HepG2 (cell line): ENCODE measurements around the gene RASA4B. TPM values are rescaled to one million over a fixed set of nuclear protein-coding genes. Genes with fewer than 3 reads are reported as not detected.

ENCODE experiments used
- ATAC-seq: fragments of 200-7000 bp; cut with Tn5 transposase; 3 replicates; pipeline ENCODE4 v1.9.1; 2020; ENCODE audit warnings: mild to moderate bottlenecking, moderate library complexity
- BruUV-seq: library from RNA; stranded (reverse); fragments of 400-500 nt; replicated peaks from 2 replicates; lab custom pipeline; 2021; lab: Mats Ljungman, UMichigan
- CTCF ChIA-PET: fragments of 300-600 bp; formaldehyde crosslinking; extraction: SDS; loops from one replicate; lab custom pipeline; 2021; ENCODE audit warnings: low total read pairs, inconsistent platforms, low intra/inter-chr PET ratio; lab: Yijun Ruan, JAX
- POLR2A ChIA-PET: fragments of 350-600 bp; sonication (Branson Sonifier 250); formaldehyde crosslinking; loops from one replicate; lab custom pipeline; 2020; ENCODE audit warnings: antibody characterized with exemption, inconsistent platforms; lab: Yijun Ruan, JAX
- DNase-seq: peaks from one replicate; pipeline ENCODE4 v3.0.0-alpha.2; 2015; ENCODE audit warnings: low spot score
- FAIRE-seq: peaks from 3 replicates; lab custom pipeline; 2011; peaks lifted over from hg19 to GRCh38; lab: Jason Lieb, UNC
- H2AFZ ChIP-seq: one replicate; pipeline ENCODE4 v1.6.1; 2011; ENCODE audit warnings: low read length, inconsistent platforms
- H3K27ac ChIP-seq: fragments of 300-600 bp; 3 replicates; pipeline ENCODE4 v1.8.0; 2011; ENCODE audit warnings: mixed run types, mild to moderate bottlenecking, mixed read lengths, low read length, inconsistent platforms; ENCODE audit not compliant: insufficient read depth; ENCODE audit errors: extremely low read length
- H3K27me3 ChIP-seq, 2 experiments: fragments of 200-600 bp in 1 of 2; 2 replicates in 1 of 2; 3 replicates in 1 of 2; pipeline versions ENCODE4 v1.6.0 to v1.8.0; 2011; ENCODE audit warnings: low read length in 2 of 2, mild to moderate bottlenecking in 2 of 2, moderate library complexity in 2 of 2, inconsistent platforms in 1 of 2; ENCODE audit not compliant: insufficient read depth in 2 of 2, control insufficient read depth in 1 of 2
- H3K36me3 ChIP-seq, 2 experiments: fragments of 200-600 bp in 1 of 2; replicated peaks in 1 of 2; 2 replicates in 1 of 2; 3 replicates in 1 of 2; pipeline versions ENCODE4 v1.5.1 to v1.8.0; 2011; ENCODE audit warnings: low read length in 2 of 2, inconsistent platforms in 1 of 2; ENCODE audit not compliant: insufficient read depth in 2 of 2, control insufficient read depth in 1 of 2
- H3K4me1 ChIP-seq: 2 replicates; pipeline ENCODE4 v1.5.1; 2012; ENCODE audit warnings: low read length, inconsistent platforms; ENCODE audit not compliant: insufficient read depth
- H3K4me2 ChIP-seq: 2 replicates; pipeline ENCODE4 v1.6.0; 2011; ENCODE audit warnings: low read depth, low read length, inconsistent platforms
- H3K4me3 ChIP-seq, 3 experiments: fragments of 200-600 bp in 1 of 3; sonication (generic), shearing (Covaris generic) in 1 of 3; replicated peaks in 1 of 3; 2 replicates each; pipeline ENCODE4 v1.5.1; 2011 to 2016; ENCODE audit warnings: low read length in 3 of 3, inconsistent platforms in 2 of 3, low read depth in 2 of 3, mild to moderate bottlenecking in 2 of 3, control low read depth in 1 of 3, mixed read lengths in 1 of 3; ENCODE audit not compliant: insufficient read depth in 1 of 3
- H3K79me2 ChIP-seq: one replicate; pipeline ENCODE4 v1.6.1; 2011; ENCODE audit warnings: low read length, inconsistent platforms; ENCODE audit not compliant: insufficient read depth
- H3K9ac ChIP-seq: 2 replicates; pipeline ENCODE4 v1.6.0; 2011; ENCODE audit warnings: mild to moderate bottlenecking, low read depth, low read length, inconsistent platforms; ENCODE audit not compliant: insufficient read depth
- H3K9me3 ChIP-seq: 2 replicates; pipeline ENCODE4 v1.5.1; 2012; ENCODE audit warnings: mild to moderate bottlenecking, low read length
- H4K20me1 ChIP-seq: 2 replicates; pipeline ENCODE4 v1.6.0; 2011; ENCODE audit warnings: inconsistent platforms, mild to moderate bottlenecking, low read length, moderate library complexity; ENCODE audit not compliant: insufficient read depth
- BCL6 ChIP-seq: IDR thresholded peaks from 2 replicates; pipeline ENCODE4 v1.6.1; 2016; ENCODE audit warnings: missing genetic modification reagents, missing compliant biosample characterization
- BHLHE40 ChIP-seq: IDR thresholded peaks from 2 replicates; pipeline ENCODE4 v1.6.1; 2011; ENCODE audit warnings: low read length, improper control_type of control experiment
- FLYWCH1 ChIP-seq: sonication (generic); formaldehyde crosslinking; IDR thresholded peaks from 2 replicates; pipeline ENCODE4 v1.8.1; 2023; ENCODE audit warnings: mild to moderate bottlenecking, missing genetic modification reagents
- FOXP1 ChIP-seq, 2 experiments: fragments of 450-650 bp in 1 of 2; IDR thresholded peaks; 2 replicates each; pipeline ENCODE4 v1.6.1; 2017 to 2018; ENCODE audit warnings: antibody characterized with exemption in 1 of 2
- NFATC3 ChIP-seq: sonication (generic); formaldehyde crosslinking; IDR thresholded peaks from 2 replicates; pipeline ENCODE4 v1.5.1; 2020; ENCODE audit warnings: mild to moderate bottlenecking, missing genetic modification reagents
- SKI ChIP-seq: fragments of 450-650 bp; IDR thresholded peaks from one replicate; pipeline ENCODE4 v1.6.1; 2018; ENCODE audit warnings: mild to moderate bottlenecking; ENCODE audit not compliant: partially characterized antibody
- YEATS2 ChIP-seq: sonication (generic); formaldehyde crosslinking; IDR thresholded peaks from 2 replicates; pipeline ENCODE4 v1.4.0; 2020; ENCODE audit warnings: missing genetic modification reagents, borderline replicate concordance
- ZNF737 ChIP-seq: sonication (generic); formaldehyde crosslinking; IDR thresholded peaks from 2 replicates; pipeline ENCODE4 v1.5.0; 2020; ENCODE audit warnings: missing genetic modification reagents, mild to moderate bottlenecking, borderline replicate concordance
- ZSCAN9 ChIP-seq: IDR thresholded peaks from 2 replicates; pipeline ENCODE4 v1.6.1; 2016; ENCODE audit warnings: borderline replicate concordance
- WGBS: methylation state at CpG from one replicate; pipeline ENCODE4 v1.1.6; 2017; ENCODE audit warnings: low lambda C conversion rate; 5-methylcytosine and 5-hydroxymethylcytosine counted together
- in situ Hi-C: cut with HindIII; loops from 2 replicates; pipeline ENCODE4 v1.10.0; 2017; ENCODE audit warnings: low pct_unique_long_range_greater_than_20kb; ENCODE audit not compliant: extremely low pct_ligation_motif_present
- intact Hi-C: fragments of 100-400 bp; cut with micrococcal nuclease; formaldehyde crosslinking; loops from one replicate; pipeline ENCODE4 v1.10.0; 2022; ENCODE audit not compliant: unreplicated experiment
- polyA plus RNA-seq, 8 experiments: library from polyadenylated mRNA; depleted of rRNA in 3 of 8; stranded (reverse) in 7 of 8; unstranded in 1 of 8; fragments of >200 nt; fragmentation: Illumina TruSeq in 4 of 8; extraction: Trizol in 4 of 8; gene quantifications; 2 replicates each; pipeline versions ENCODE4 v1.2.1 to v1.2.3, GENCODE V29; 2011 to 2016; ENCODE audit warnings: low read depth in 4 of 8, missing spikeins in 1 of 8, mixed read lengths in 1 of 8; ENCODE audit not compliant: insufficient read depth in 1 of 8
- total RNA-seq, 5 experiments: library from RNA; depleted of rRNA; stranded (reverse); fragments of >200 nt; fragmentation: Illumina TruSeq; extraction: Trizol; gene quantifications; 2 replicates each; pipeline ENCODE4 v1.2.3, GENCODE V29; 2016; ENCODE audit warnings: low read depth in 1 of 5
- TF ChIP-seq, protein P1 (sequence below): sonication (generic); formaldehyde crosslinking; IDR thresholded peaks from 2 replicates; pipeline ENCODE4; 2020; ENCODE audit warnings: missing genetic modification reagents, mild to moderate bottlenecking, borderline replicate concordance
- TF ChIP-seq, protein P2 (sequence below): sonication (generic); formaldehyde crosslinking; IDR thresholded peaks from 2 replicates; pipeline ENCODE4 v1.8.1; 2023; ENCODE audit warnings: missing genetic modification reagents, mild to moderate bottlenecking, borderline replicate concordance
- TF ChIP-seq, protein P3 (sequence below): sonication (generic); formaldehyde crosslinking; IDR thresholded peaks from 2 replicates; pipeline ENCODE4 v1.8.1; 2023; ENCODE audit warnings: mild to moderate bottlenecking, missing genetic modification reagents
- TF ChIP-seq, protein P4 (sequence below): sonication (generic); formaldehyde crosslinking; IDR thresholded peaks from 2 replicates; pipeline ENCODE4 v1.4.0; 2020; ENCODE audit warnings: missing genetic modification reagents
- TF ChIP-seq, protein P5 (sequence below): IDR thresholded peaks from 2 replicates; pipeline ENCODE4 v1.6.1; 2016; ENCODE audit warnings: missing genetic modification reagents, missing compliant biosample characterization

The RASA4B gene
- total and polyA plus RNA-seq, 2 of the 13 experiments (the other 11 are each of a cell fraction or from before 2014, with no cell fraction given), result 0.82 to 1.3 TPM

DNA sequence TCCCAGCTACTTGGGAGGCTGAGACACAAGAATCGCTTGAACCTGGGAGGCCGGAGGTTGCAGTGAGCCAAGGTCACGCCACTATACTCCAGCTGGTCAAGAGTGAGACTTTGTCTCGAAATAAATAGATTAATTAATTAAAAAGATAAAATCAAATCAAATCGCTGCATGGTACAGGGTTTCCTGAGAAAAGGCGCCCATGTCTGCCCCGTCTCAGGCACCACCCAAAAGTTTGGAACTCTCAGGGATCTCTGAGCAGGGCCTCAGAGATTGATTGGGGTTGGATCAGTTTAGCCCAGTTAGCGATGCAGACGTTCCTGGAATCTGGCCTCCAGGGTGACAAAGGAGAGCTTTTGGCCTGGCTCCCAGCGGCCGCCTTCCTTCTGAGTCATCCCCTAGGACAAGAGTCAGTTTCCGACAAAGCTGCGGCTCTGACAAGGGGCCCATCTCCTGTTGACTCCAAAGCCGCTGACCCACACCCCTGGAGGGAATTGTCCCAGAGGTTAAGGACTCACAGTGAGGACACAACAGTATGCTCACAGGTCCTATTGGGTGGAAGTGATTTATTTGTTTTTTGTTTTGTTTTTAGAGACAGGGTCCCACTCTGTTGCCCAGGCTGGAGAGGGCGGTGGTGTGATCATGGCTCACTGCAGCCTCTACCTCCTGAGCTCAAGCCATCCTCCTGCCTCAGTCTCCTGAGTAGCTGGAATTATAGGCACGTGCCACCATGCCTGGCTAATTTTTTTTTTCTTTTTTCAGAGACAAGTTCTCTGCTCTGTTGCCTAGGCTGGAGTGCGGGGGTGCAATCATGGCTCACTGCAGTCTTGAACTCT lies 77.4 kb downstream of the RASA4B start:
- Histone ChIP-seq H3K4me2 (no peak overlapping the region), H2AFZ (no peak overlapping the region), H3K27me3 (no peaks in the 10 kb centered on the region), H3K4me1 (peaks cover 10% of the 10 kb centered on the region), H3K36me3 (no peaks in the 10 kb centered on the region), H3K9ac (no peak overlapping the region), H3K4me3 (no peak overlapping the region), H3K9me3 (no peaks in the 10 kb centered on the region), H3K79me2 (no peaks in the 10 kb centered on the region), H4K20me1 (no peaks in the 10 kb centered on the region), H3K27ac (no peak overlapping the region)
- peak; percentile 72 for DNase-seq
- FAIRE-seq, result no peak
- no TSS peak for BruUV-seq
- 80% methylated on average over 13 of the region's 17 CpGs for WGBS
- peak; percentile 85 for ATAC-seq
- intact Hi-C loops, result no loop called here
- POLR2A ChIA-PET, result no interaction called here
- CTCF ChIA-PET, result no interaction called here
- in situ Hi-C loops, result no loop called here
- TF ChIP-seq, protein P1, sequence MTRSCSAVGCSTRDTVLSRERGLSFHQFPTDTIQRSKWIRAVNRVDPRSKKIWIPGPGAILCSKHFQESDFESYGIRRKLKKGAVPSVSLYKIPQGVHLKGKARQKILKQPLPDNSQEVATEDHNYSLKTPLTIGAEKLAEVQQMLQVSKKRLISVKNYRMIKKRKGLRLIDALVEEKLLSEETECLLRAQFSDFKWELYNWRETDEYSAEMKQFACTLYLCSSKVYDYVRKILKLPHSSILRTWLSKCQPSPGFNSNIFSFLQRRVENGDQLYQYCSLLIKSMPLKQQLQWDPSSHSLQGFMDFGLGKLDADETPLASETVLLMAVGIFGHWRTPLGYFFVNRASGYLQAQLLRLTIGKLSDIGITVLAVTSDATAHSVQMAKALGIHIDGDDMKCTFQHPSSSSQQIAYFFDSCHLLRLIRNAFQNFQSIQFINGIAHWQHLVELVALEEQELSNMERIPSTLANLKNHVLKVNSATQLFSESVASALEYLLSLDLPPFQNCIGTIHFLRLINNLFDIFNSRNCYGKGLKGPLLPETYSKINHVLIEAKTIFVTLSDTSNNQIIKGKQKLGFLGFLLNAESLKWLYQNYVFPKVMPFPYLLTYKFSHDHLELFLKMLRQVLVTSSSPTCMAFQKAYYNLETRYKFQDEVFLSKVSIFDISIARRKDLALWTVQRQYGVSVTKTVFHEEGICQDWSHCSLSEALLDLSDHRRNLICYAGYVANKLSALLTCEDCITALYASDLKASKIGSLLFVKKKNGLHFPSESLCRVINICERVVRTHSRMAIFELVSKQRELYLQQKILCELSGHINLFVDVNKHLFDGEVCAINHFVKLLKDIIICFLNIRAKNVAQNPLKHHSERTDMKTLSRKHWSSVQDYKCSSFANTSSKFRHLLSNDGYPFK (CRISPR knock-in tag), result no peak
- TF ChIP-seq, protein P2, sequence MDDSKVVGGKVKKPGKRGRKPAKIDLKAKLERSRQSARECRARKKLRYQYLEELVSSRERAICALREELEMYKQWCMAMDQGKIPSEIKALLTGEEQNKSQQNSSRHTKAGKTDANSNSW, result no peak
- TF ChIP-seq, protein P3, sequence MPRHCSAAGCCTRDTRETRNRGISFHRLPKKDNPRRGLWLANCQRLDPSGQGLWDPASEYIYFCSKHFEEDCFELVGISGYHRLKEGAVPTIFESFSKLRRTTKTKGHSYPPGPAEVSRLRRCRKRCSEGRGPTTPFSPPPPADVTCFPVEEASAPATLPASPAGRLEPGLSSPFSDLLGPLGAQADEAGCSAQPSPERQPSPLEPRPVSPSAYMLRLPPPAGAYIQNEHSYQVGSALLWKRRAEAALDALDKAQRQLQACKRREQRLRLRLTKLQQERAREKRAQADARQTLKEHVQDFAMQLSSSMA (CRISPR knock-in tag), result no peak
- TF ChIP-seq, protein P4, sequence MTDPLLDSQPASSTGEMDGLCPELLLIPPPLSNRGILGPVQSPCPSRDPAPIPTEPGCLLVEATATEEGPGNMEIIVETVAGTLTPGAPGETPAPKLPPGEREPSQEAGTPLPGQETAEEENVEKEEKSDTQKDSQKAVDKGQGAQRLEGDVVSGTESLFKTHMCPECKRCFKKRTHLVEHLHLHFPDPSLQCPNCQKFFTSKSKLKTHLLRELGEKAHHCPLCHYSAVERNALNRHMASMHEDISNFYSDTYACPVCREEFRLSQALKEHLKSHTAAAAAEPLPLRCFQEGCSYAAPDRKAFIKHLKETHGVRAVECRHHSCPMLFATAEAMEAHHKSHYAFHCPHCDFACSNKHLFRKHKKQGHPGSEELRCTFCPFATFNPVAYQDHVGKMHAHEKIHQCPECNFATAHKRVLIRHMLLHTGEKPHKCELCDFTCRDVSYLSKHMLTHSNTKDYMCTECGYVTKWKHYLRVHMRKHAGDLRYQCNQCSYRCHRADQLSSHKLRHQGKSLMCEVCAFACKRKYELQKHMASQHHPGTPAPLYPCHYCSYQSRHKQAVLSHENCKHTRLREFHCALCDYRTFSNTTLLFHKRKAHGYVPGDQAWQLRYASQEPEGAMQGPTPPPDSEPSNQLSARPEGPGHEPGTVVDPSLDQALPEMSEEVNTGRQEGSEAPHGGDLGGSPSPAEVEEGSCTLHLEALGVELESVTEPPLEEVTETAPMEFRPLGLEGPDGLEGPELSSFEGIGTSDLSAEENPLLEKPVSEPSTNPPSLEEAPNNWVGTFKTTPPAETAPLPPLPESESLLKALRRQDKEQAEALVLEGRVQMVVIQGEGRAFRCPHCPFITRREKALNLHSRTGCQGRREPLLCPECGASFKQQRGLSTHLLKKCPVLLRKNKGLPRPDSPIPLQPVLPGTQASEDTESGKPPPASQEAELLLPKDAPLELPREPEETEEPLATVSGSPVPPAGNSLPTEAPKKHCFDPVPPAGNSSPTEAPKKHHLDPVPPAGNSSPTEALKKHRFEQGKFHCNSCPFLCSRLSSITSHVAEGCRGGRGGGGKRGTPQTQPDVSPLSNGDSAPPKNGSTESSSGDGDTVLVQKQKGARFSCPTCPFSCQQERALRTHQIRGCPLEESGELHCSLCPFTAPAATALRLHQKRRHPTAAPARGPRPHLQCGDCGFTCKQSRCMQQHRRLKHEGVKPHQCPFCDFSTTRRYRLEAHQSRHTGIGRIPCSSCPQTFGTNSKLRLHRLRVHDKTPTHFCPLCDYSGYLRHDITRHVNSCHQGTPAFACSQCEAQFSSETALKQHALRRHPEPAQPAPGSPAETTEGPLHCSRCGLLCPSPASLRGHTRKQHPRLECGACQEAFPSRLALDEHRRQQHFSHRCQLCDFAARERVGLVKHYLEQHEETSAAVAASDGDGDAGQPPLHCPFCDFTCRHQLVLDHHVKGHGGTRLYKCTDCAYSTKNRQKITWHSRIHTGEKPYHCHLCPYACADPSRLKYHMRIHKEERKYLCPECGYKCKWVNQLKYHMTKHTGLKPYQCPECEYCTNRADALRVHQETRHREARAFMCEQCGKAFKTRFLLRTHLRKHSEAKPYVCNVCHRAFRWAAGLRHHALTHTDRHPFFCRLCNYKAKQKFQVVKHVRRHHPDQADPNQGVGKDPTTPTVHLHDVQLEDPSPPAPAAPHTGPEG (CRISPR knock-in tag), result no peak
- TF ChIP-seq FOXP1 (IDR thresholded peaks at IDR 0.05), result no peak
- peak; percentile 21; the same call in 1 of the 2 replicates for TF ChIP-seq FOXP1 (CRISPR knock-in tag; IDR thresholded peaks at IDR 0.05)
- TF ChIP-seq BHLHE40, result no peak
- TF ChIP-seq, protein P5, sequence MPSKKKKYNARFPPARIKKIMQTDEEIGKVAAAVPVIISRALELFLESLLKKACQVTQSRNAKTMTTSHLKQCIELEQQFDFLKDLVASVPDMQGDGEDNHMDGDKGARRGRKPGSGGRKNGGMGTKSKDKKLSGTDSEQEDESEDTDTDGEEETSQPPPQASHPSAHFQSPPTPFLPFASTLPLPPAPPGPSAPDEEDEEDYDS, result no peak
- no peak for TF ChIP-seq ZSCAN9
- TF ChIP-seq FLYWCH1 (CRISPR knock-in tag), result no peak
- TF ChIP-seq ZNF737 (CRISPR knock-in tag), result no peak
- no peak for TF ChIP-seq BCL6 (CRISPR knock-in tag)
- TF ChIP-seq SKI, result no peak
- no peak for TF ChIP-seq YEATS2 (CRISPR knock-in tag)
- TF ChIP-seq NFATC3 (CRISPR knock-in tag), result no peak
